Measurements from ENCODE around the gene BNC2. TPM values are rescaled to one million over a fixed set of nuclear protein-coding genes. Genes with fewer than 3 reads are reported as not detected.

The BNC2 gene
- total RNA-seq, 1 donor from 2014 or later, result 2.4 TPM

- no peak overlapping the region for H3K4me3 Mint-ChIP-seq
- Histone ChIP-seq H3K79me2 (ENCODE audit: low read depth) (no peaks in the 10 kb centered on the region), H2AFZ (replicated peaks) (no peak overlapping the region), H3K4me3 (no peak overlapping the region), H3K27me3 (no peaks in the 10 kb centered on the region), H3K4me2 (no peak overlapping the region), H3K9ac (no peak overlapping the region), H3K36me3 (no peaks in the 10 kb centered on the region), H4K20me1 (ENCODE audit: low read depth) (no peaks in the 10 kb centered on the region), H3F3A (ENCODE audit: low read depth) (no peaks in the 10 kb centered on the region), H3K4me1 (no peaks in the 10 kb centered on the region), H3K27ac (no peak overlapping the region), H3K9me3 (ENCODE audit: low read depth) (no peaks in the 10 kb centered on the region)
- no peaks in the 10 kb centered on the region for H3K36me3 Mint-ChIP-seq
- H3K9me3 Mint-ChIP-seq, result no peaks in the 10 kb centered on the region
- no peak for DNase-seq (ENCODE audit: low spot score)
- TF ChIP-seq EZH2 (IDR thresholded peaks at IDR 0.05), result no peak
- no peak for TF ChIP-seq EZH2phosphoT487 (IDR thresholded peaks at IDR 0.05)
- TF ChIP-seq CTCF (IDR thresholded peaks at IDR 0.05), result no peak
- H3K27ac Mint-ChIP-seq, result no peak overlapping the region
- H3K27me3 Mint-ChIP-seq (ENCODE audit: insufficient read depth, low read depth), result peaks cover 2% of the 10 kb centered on the region
- no peaks in the 10 kb centered on the region for H3K4me1 Mint-ChIP-seq
These were observed 421.3 kb downstream of the BNC2 start for GRCh38 chr9:16449076-16449730.

- no peak overlapping the region for H3K9ac ChIP-seq
- no peaks in the 10 kb centered on the region for H4K20me1 ChIP-seq (ENCODE audit: low read depth)
- Mint-ChIP-seq H3K27me3 (ENCODE audit: insufficient read depth, low read depth) (peaks cover 2% of the 10 kb centered on the region), H3K36me3 (no peaks in the 10 kb centered on the region), H3K4me1 (no peaks in the 10 kb centered on the region), H3K9me3 (no peaks in the 10 kb centered on the region), H3K27ac (no peak overlapping the region), H3K4me3 (no peak overlapping the region)
- H3K79me2 ChIP-seq (ENCODE audit: low read depth), result no peaks in the 10 kb centered on the region
- H3K36me3 ChIP-seq, result no peaks in the 10 kb centered on the region
- no peak overlapping the region for H2AFZ ChIP-seq (replicated peaks)
- no peak overlapping the region for H3K4me3 ChIP-seq
- no peaks in the 10 kb centered on the region for H3K27me3 ChIP-seq
- H3K4me2 ChIP-seq, result no peak overlapping the region
- no peaks in the 10 kb centered on the region for H3F3A ChIP-seq (ENCODE audit: low read depth)
- H3K4me1 ChIP-seq, result no peaks in the 10 kb centered on the region
- no peaks in the 10 kb centered on the region for H3K9me3 ChIP-seq (ENCODE audit: low read depth)
- no peak for TF ChIP-seq EZH2phosphoT487 (IDR thresholded peaks at IDR 0.05)
- no peak for TF ChIP-seq CTCF (IDR thresholded peaks at IDR 0.05)
- no peak for TF ChIP-seq EZH2 (IDR thresholded peaks at IDR 0.05)
- no peak for DNase-seq (ENCODE audit: low spot score)
- H3K27ac ChIP-seq, result no peak overlapping the region
These were observed 422.5 kb downstream of the BNC2 start for GRCh38 chr9:16447946-16448345.

- no peak overlapping the region for H3K4me3 ChIP-seq
- no peaks in the 10 kb centered on the region for H3K9me3 ChIP-seq (ENCODE audit: low read depth)
- H3K4me1 ChIP-seq, result no peaks in the 10 kb centered on the region
- no peaks in the 10 kb centered on the region for H3K27me3 ChIP-seq
- Mint-ChIP-seq H3K36me3 (no peaks in the 10 kb centered on the region), H3K4me1 (peaks cover 5% of the 10 kb centered on the region), H3K27me3 (ENCODE audit: insufficient read depth, low read depth) (no peaks in the 10 kb centered on the region), H3K9me3 (no peaks in the 10 kb centered on the region), H3K27ac (no peak overlapping the region), H3K4me3 (no peak overlapping the region)
- H3K36me3 ChIP-seq, result no peaks in the 10 kb centered on the region
- no peaks in the 10 kb centered on the region for H3K79me2 ChIP-seq (ENCODE audit: low read depth)
- H4K20me1 ChIP-seq (ENCODE audit: low read depth), result no peaks in the 10 kb centered on the region
- no peak for DNase-seq (ENCODE audit: low spot score)
- H3K9ac ChIP-seq, result no peak overlapping the region
- no peaks in the 10 kb centered on the region for H3F3A ChIP-seq (ENCODE audit: low read depth)
- no peak overlapping the region for H3K4me2 ChIP-seq
- no peak overlapping the region for H3K27ac ChIP-seq
- no peak overlapping the region for H2AFZ ChIP-seq (replicated peaks)
- no peak for TF ChIP-seq EZH2 (IDR thresholded peaks at IDR 0.05)
- no peak for TF ChIP-seq CTCF (IDR thresholded peaks at IDR 0.05)
- no peak for TF ChIP-seq EZH2phosphoT487 (IDR thresholded peaks at IDR 0.05)
These were observed 423.8 kb downstream of the BNC2 start for GRCh38 chr9:16446636-16447035.
